ENCODE measurements around the gene HHATL.

HHATL gene

GRCh38 chr3:42701371-42702065, 1.1 kb downstream of the HHATL start:
- no peak overlapping the region for H3K4me3 ChIP-seq (ENCODE audit: low read length)
- TF ChIP-seq CTCF (conservative IDR thresholded peaks at IDR 0.05; ENCODE audit: low read depth, low read length): no peak
- DNase-seq (ENCODE audit: low read depth): no peak

- H3K4me3 ChIP-seq (ENCODE audit: low read length): no peak overlapping the region
- DNase-seq (ENCODE audit: low read depth): no peak
- TF ChIP-seq CTCF (conservative IDR thresholded peaks at IDR 0.05; ENCODE audit: low read depth, low read length): no peak
These were observed 2.0 kb downstream of the HHATL start for GRCh38 chr3:42700366-42701288.

GRCh38 chr3:42699511-42699971, 3.1 kb downstream of the HHATL start:
- no peak for TF ChIP-seq CTCF (conservative IDR thresholded peaks at IDR 0.05; ENCODE audit: low read depth, low read length)
- no peak overlapping the region for H3K4me3 ChIP-seq (ENCODE audit: low read length)
- DNase-seq (ENCODE audit: low read depth): no peak

GRCh38 chr3:42698911-42699230, 3.7 kb downstream of the HHATL start:
- DNase-seq (ENCODE audit: low read depth): no peak
- no peak for TF ChIP-seq CTCF (conservative IDR thresholded peaks at IDR 0.05; ENCODE audit: low read depth, low read length)
- H3K4me3 ChIP-seq (ENCODE audit: low read length): no peak overlapping the region

- no peak for DNase-seq (ENCODE audit: low read depth)
- no peak overlapping the region for H3K4me3 ChIP-seq (ENCODE audit: low read length)
- TF ChIP-seq CTCF (conservative IDR thresholded peaks at IDR 0.05; ENCODE audit: low read depth, low read length): no peak
These were observed 4.2 kb downstream of the HHATL start for GRCh38 chr3:42698216-42698910.

- TF ChIP-seq CTCF (conservative IDR thresholded peaks at IDR 0.05; ENCODE audit: low read depth, low read length): no peak
- DNase-seq (ENCODE audit: low read depth): no peak
- H3K4me3 ChIP-seq (ENCODE audit: low read length): no peak overlapping the region
These were observed 5.1 kb downstream of the HHATL start for GRCh38 chr3:42697289-42698051.
